HG02970 (cell line): ENCODE results near the gene DUS1L.

Experiments
- ATAC-seq: cut with Tn5 transposase; IDR thresholded peaks from one replicate; pipeline ENCODE4 v1.9.1; 2021; ENCODE audit warnings: mild to moderate bottlenecking, moderate library complexity, moderate number of reproducible peaks; ENCODE audit not compliant: unreplicated experiment, low FRiP score

DUS1L gene

GRCh38 chr17:82088838-82089722 lies 23.5 kb upstream of the DUS1L start:
- ATAC-seq: no peak

- ATAC-seq: no peak
These were observed 22.6 kb upstream of the DUS1L start for GRCh38 chr17:82087961-82088837.

- ATAC-seq: no peak
These were observed 21.6 kb upstream of the DUS1L start for GRCh38 chr17:82086941-82087906.

- no peak for ATAC-seq
These were observed 20.5 kb upstream of the DUS1L start for GRCh38 chr17:82085931-82086764.

GRCh38 chr17:82085031-82085861 lies 19.6 kb upstream of the DUS1L start:
- ATAC-seq: no peak

- ATAC-seq: no peak
These were observed 18.9 kb upstream of the DUS1L start for GRCh38 chr17:82084373-82085030.

- no peak for ATAC-seq
These were observed 18.1 kb upstream of the DUS1L start for GRCh38 chr17:82083533-82084359.

GRCh38 chr17:82083009-82083408 lies 17.4 kb upstream of the DUS1L start:
- no peak for ATAC-seq

- ATAC-seq: no peak
These were observed 16.9 kb upstream of the DUS1L start for GRCh38 chr17:82082456-82082855.

GRCh38 chr17:82081966-82082365 lies 16.4 kb upstream of the DUS1L start:
- ATAC-seq: no peak

GRCh38 chr17:82081546-82081945 lies 15.9 kb upstream of the DUS1L start:
- no peak for ATAC-seq

- ATAC-seq: no peak
These were observed 15.3 kb upstream of the DUS1L start for GRCh38 chr17:82080789-82081464.

GRCh38 chr17:82080048-82080788 lies 14.6 kb upstream of the DUS1L start:
- no peak for ATAC-seq

- ATAC-seq: no peak
These were observed 13.5 kb upstream of the DUS1L start for GRCh38 chr17:82079001-82079677.

- no peak for ATAC-seq
These were observed 12.8 kb upstream of the DUS1L start for GRCh38 chr17:82078433-82078832.
